ENCODE results near the gene KCNN3.

- TF ChIP-seq, protein P1, sequence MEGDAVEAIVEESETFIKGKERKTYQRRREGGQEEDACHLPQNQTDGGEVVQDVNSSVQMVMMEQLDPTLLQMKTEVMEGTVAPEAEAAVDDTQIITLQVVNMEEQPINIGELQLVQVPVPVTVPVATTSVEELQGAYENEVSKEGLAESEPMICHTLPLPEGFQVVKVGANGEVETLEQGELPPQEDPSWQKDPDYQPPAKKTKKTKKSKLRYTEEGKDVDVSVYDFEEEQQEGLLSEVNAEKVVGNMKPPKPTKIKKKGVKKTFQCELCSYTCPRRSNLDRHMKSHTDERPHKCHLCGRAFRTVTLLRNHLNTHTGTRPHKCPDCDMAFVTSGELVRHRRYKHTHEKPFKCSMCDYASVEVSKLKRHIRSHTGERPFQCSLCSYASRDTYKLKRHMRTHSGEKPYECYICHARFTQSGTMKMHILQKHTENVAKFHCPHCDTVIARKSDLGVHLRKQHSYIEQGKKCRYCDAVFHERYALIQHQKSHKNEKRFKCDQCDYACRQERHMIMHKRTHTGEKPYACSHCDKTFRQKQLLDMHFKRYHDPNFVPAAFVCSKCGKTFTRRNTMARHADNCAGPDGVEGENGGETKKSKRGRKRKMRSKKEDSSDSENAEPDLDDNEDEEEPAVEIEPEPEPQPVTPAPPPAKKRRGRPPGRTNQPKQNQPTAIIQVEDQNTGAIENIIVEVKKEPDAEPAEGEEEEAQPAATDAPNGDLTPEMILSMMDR (IDR thresholded peaks at IDR 0.05) = no peak
- TF ChIP-seq EP300 (IDR thresholded peaks at IDR 0.05) = no peak
- no peak for TF ChIP-seq POLR2A (IDR thresholded peaks at IDR 0.05)
- no peak for TF ChIP-seq POLR2AphosphoS5 (IDR thresholded peaks at IDR 0.05)
Observed at GRCh38 chr1:154652893-154653292, 217.2 kb downstream of the KCNN3 start.
